SK-MEL-5 (cell line): ENCODE data around the gene PDXP. TPM values are rescaled to one million over a fixed set of nuclear protein-coding genes. Genes with fewer than 3 reads are reported as not detected.
A peak's percentile ranks its signal among the peaks of the same experiment; 100 is the strongest.

ENCODE experiments used
- DNase-seq: peaks from one replicate; pipeline ENCODE4 v3.0.0-alpha.2; 2016; ENCODE audit warnings: low read depth, low spot score
- in situ Hi-C: cut with HindIII; loops from 2 replicates; pipeline ENCODE4 v1.10.0; 2016; ENCODE audit warnings: low sequenced_read_pairs, high pct_unique_total_duplicates, low pct_unique_long_range_greater_than_20kb
- total RNA-seq: library from RNA; depleted of rRNA; stranded (reverse); fragments of >200 nt; shearing (Covaris generic); gene quantifications from 2 replicates; pipeline ENCODE4 v1.2.3, GENCODE V29; 2014

The PDXP gene
- total RNA-seq, 1 experiment from 2014 or later, result 61.7 TPM

DNA sequence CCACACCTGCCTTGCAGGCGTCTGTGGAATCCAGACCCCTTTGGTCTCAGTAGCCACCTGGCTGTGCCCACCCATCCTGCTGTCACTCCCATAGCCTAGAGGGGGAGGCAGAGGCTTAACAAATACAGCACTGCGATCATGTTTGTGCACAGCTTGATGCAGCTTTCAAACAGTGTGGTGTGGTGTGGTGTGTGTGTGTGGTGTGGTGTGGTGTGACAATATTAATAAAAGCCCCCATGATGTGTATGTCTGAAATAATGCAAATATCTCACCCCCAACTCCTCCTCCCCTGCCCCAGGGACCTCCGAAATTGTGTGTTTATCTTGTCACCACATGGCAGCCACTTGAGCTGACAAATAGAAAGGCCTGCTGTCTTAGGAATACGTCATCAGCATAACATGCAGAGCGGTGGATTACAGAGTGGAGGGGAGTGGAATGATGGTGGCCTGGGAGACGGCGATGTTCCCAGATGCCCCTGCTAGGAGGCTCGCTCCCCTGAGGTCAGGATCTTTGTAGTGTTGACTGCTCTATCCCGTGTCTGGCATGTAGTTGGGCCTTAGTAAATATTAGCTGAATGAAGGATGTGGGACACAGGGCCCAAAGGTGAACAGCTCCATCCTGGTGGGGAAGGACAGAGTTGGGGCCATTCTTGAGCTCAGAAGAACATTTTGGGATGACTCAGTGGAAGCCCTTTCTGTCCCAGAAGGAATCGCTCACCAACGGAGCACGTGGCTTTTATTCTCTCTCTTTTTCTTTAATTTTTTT lies 2.8 kb downstream of the PDXP start:
- DNase-seq, result peak; percentile 86
- in situ Hi-C loops, result no loop called here

DNA sequence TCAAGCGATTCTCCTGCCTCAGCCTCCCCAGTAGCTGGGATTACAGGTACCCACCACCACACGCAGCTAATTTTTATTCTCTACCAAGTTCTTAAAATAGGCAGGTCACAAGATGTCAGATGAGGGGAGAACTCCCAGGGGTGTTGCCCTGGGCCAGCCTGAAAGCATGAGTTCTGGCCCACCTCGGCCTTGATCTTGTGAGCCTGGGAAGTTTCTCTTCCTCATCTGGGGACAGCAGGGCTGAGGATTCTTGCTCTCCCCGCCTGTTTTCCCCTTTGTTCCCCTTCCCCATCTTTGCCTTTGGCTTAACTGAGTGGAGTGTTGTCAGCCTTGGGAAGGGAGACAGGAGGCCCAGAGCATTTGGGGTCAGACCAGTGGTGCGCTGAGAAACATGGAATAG lies 3.5 kb downstream of the PDXP start:
- in situ Hi-C loops, result no loop called here
- DNase-seq, result no peak

DNA sequence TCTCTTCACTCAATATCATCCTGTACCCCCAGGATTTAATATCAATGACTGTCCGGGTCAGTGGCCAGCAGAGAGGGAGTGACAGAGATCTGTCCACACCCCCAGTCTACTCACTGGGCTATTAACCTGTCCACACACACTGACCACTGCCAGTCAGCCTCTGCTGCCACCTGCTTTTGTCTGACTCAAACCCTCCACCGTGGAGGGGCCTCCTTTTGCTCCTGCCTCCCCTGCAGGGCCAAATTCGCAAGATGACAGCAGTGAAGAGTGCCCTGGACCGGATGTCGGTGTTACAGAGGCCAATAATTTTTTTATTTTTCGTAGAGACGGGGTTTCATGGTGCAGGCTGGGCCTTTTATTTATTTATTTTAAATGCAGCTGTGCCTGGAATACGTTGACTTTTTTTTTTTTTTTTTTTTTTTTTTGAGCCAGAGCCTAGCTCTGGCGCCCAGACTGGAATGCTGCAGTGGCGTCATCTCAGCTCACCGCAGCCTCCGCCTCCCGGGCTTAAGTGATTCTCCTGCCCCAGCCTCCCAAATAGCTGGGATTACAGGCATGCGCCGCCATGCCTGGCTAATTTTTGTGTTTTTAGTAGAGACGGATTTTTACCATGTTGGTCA lies 5.1 kb downstream of the PDXP start:
- no peak for DNase-seq
- in situ Hi-C loops, result no loop called here

DNA sequence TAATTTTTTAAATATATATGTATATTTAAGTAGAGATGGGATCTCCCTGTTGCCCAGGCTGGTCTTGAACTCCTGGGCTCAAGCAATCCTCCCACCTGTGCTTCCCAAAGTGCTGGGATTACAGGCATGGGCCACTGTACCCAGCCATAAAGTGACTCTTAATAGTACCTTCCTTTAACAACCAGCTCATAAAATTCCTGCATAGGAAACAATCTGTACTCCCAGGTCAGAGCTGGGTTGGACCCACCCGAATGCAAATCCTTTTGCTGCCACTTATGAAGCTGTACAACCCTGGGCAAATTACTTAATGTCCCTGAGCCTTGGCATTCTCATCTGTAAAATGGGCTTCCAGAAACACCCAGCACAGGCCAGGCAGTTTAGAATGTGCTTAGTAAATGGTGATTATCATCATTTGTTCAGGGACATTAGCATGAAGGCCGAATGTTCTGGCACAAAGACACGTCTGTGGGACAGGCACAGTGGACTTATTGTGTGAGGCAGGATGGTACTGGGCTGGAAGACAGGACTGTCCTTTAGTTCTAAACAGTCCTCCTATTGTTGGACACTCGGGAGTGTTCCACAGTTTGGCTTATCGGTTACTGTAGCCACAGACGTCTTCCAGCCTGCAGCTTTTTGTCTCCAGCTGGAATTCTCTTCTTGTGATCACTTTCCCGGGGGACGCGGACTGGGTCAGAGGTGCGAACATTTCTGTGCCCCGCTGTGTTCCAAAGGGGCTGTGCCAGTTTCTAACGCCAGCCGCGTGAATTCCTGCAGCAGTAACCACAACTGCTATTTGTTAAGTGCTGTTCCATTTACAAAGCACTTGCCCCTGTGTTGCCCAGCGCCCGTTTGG lies 6.0 kb downstream of the PDXP start:
- DNase-seq, result peak; percentile 100
- in situ Hi-C loops, result no loop called here

DNA sequence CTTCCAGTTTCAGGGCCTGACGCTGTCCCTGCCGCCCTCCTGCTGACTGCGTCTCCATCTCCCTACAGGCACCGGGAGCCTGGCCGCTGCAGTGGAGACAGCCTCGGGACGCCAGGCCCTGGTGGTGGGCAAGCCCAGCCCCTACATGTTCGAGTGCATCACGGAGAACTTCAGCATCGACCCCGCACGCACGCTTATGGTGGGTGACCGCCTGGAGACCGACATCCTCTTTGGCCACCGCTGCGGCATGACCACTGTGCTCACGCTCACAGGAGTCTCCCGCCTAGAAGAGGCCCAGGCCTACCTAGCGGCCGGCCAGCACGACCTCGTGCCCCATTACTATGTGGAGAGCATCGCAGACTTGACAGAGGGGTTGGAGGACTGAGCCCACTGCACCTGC lies 7.0 kb downstream of the PDXP start:
- no peak for DNase-seq
- in situ Hi-C loops, result no loop called here

DNA sequence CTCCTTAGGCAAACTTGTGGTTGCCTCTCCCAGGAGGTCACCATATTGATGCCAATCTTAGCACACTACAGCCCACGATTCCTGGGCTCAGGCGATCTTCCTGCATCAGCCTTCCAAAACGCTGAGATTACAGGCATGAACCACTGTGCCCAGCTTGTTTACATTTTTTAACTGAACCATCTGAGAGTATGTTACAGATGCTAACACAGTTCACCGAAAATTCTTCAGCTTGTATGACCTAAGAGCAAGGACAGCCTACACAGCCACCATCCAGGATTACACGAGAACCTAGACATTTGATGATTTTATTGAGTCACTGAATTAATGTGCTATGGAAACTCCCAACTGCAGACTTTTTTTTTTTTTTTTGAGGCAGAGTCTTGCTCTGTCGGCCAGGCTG lies 11.1 kb downstream of the PDXP start:
- DNase-seq, result no peak
- in situ Hi-C loops, result no loop called here

DNA sequence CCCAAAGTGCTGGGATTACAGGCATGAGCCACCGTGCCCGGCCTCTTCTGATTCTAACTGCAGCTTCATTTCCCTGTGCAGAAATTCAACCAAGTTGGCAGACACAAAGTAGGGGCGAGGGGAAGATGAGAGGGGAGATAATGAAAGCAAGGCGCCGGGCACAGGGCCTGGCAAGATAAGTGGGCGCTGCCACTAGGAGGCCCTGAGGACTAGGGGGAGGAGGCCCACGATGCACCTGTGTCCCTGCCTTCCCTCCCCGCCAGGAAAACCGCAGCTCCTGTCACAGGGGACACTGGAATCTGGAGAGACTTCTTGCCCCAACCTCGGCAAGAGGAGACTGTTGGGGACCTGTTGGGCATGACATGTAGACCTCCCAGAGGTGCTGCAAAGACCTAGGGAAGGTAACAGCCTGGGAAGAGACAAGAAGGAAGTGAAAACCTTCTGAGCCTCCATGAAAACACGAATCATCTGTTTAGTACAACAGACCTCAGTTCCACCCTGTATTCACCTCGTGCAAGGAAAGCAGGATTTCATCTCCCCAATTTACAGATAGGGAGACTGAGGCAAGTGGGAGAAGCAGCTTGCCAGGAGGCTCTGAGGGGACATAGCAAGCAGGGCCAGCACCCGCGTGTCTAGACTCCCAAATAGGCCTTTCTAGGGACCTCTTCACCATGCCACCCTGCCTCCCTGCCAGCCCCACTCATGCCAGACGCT lies 13.8 kb downstream of the PDXP start:
- in situ Hi-C loops, result no loop called here
- no peak for DNase-seq

DNA sequence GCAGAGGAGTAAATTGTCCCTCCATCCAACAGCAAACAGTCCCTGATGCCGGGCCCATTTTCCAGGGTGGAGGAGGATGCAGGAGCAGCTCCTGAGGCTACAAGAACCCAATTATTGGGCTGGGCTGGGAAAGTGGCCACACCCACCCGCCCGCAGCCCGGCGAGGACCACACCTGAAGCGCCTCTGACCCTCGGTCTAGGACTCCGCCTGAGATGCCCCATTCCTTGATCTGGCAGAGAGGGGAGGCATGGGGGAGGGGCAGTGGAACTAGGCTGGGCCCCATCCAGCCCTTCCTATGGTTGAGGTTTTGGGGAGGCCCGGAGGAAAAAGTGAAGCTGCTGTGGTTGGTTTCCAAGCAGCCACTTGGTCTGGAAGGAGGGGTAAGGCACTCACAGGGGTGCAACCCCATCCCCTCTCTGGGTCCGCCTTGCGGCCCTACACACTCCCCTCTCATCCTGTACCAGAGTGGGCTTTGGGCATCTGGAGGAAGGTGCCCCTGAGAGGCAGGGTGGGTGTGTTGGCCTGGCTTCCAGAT lies 14.5 kb downstream of the PDXP start:
- DNase-seq, result no peak
- in situ Hi-C loops, result no loop called here

DNA sequence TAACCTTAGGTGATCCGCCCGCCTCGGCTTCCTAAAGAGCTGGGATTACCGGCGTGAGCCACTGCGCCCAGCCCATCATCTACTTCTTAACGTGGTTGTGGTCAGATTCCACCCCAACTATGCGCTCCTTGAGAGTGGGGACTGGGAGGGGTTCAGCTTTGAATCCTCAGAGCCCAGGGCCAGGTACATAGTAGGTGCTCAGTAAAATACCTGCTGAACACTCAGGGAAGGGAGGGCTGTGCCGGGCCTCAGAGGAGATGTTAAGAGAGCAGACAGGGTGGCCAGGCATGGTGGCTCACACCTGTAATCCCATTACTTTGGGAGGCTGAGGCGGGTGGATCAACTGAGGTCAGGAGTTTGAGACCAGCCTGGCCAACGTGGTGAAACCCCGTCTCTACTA lies 15.7 kb downstream of the PDXP start:
- no peak for DNase-seq
- in situ Hi-C loops, result no loop called here

DNA sequence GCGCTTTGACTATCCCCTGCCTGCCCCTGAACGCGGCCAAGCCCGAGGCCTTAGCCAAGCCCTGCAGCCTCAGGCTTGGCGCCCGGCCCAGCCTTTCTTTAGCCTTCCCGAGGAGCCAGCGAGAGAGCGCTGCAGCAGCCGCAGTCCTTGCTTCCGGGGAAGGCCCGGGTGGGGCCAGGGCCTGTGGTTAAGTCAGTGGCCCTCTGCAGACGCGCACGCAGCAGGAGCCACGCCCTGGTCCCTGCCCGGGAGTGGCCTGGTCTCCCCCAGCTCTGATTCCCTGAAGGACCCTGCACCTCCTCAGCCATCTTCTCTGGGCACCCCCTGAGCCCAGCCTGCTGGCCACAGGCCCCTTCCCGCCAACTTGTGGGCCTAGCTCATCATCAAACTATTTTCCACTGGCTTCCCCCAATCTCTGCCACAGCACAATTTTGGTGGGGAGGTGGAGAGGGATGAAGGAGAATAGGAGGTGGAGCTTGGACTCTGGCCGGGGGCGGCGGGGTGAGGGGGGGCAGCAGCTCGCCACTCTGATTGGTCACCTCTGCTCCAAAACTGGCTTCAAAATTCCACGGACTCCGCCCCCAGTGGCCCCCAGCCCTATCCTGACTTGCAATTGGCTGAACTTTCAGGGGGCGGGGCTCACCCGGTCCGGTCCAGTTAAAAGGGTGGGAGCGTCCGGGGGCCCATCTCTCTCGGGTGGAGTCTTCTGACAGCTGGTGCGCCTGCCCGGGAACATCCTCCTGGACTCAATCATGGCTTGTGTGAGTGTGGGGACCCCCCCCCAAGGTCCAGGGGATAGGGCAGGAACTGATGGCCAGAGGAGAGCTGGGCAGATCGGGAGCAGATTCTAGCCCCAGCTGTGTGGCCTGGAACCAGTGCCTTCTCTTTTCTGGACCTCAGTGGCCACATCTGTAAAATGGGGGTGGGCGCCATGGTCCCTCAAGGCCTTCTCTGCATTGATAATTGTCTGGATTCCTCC lies 16.7 kb downstream of the PDXP start, which contains the start of gene LGALS1:
TSS of gene LGALS1 (plus strand) at position 686 of the 979 bp plus-strand sequence. CDS start at position 753, 67 bp downstream.
- DNase-seq, result peak; percentile 95
- in situ Hi-C loops, result no loop called here

DNA sequence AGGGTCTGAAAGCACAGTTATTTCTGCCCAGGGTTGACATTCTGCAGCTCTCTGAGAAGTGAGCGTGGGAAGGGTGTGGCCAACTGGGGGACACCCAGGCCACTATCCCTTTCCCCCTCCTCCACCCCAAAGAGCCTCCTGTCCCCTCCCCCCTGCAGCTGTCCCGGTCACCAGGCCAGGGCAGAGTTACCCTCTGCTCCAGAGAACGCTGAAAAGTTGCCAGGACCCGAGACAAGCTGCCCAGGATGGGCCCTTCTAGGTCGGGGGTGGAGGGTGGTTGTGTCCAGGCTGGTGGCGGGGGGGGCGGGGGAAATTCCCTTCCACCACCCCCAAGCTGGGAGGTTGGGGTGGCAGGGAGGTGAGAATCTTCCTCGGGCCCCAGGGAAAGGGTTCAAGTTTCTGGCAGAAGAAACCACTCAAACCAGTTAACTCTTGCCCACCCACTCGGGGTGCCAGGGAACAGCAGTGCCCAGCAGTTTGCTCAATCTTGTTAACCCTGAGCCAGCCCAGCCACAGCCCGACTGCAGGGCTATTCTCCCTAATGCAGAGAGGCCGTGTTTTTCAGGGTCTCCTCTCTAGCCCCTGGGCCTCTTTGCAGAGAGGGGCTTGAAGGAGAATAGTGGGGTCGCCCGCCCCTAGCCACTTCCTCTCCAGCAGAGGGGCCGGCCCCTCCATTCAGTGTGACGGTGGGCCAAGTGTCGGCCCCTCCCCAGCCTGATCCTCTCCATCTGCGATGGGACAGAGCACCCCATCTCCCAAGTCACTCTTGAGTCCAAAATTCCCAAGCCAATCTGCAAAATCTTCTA lies 17.6 kb downstream of the PDXP start:
- in situ Hi-C loops, result no loop called here
- DNase-seq, result no peak

DNA sequence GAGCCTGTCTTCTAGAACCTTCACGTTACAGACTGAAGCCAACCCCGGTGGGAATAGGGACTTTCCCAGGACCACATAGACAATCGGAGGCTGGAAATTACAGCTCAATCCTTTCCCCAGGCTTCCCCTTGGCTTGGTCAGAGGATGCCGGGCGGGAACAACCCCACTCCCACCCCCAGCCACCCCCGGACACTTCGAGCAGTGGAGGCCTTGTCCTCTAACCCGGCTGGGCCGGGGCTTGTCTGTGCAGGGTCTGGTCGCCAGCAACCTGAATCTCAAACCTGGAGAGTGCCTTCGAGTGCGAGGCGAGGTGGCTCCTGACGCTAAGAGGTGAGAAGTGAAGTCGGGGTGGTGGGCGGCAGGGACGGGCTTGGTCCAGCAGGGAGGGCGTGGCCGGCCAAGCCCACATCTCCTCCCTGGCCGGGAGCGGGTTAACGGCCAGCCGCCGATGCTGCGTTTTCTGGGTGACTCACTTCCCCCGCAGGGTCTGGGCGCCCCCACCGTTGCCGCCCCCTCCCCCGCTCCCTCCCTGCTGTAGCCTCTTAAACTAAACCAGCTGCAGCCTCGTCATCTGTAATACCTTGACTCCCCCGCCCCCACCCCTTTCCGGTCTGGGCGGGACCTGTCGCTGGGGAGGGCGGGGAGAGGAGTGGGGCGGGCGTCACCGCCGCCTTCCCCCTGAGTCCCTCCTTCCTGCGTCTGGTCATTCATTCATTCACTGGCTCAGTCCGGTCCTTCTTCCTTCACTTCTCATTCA lies 18.4 kb downstream of the PDXP start:
- peak; percentile 84 for DNase-seq
- in situ Hi-C loops, result no loop called here

DNA sequence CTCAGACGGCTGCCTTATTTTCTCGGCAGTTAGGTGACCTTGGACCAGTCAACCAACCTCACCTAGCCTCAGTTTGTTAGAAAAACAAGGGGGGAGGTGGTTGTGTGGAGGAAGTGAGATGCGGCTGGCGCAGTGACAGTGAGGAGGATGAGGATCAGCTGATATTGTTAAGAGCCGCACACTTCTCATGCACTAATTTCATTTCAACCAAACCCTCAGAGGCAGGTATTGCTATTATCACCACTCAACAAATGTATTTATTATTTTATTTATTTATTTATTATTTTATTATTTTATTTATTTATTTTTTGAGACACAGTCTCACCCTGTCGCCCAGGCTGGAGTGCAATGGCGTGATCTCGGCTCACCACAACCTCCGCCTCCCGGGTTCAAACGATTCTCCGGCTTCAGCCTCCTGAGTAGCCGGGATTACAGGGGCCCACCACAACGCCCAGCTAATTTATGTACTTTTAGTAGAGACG lies 19.0 kb downstream of the PDXP start:
- DNase-seq, result no peak
- in situ Hi-C loops, result no loop called here

DNA sequence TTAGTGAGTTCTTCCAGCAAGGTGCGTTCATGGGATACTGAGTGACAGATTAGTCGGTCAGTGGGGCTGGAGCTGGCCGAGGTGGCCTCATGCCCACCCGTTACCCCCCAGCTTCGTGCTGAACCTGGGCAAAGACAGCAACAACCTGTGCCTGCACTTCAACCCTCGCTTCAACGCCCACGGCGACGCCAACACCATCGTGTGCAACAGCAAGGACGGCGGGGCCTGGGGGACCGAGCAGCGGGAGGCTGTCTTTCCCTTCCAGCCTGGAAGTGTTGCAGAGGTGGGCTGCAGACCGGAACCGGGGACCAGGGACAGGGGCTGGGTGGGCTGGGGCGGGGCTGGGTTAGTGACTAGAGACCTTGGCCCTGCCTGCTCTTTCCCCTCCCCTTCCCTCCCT lies 19.8 kb downstream of the PDXP start:
- in situ Hi-C loops, result no loop called here
- no peak for DNase-seq

DNA sequence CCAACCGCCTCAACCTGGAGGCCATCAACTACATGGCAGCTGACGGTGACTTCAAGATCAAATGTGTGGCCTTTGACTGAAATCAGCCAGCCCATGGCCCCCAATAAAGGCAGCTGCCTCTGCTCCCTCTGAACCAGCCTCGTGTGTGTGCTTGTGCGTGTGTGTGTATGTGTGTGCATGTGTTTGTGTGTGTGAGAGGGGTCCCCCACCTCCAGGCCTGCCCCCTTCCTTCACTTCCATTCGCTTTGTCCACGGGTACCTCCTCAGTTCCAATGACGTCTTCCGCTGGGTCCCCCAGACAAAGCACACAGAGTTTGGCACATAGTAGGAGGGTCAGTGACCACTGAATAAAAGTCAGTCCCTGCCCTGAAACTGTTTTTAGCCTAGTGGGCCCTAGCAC lies 21.1 kb downstream of the PDXP start:
- no peak for DNase-seq
- in situ Hi-C loops, result no loop called here
